HEK293T (cell line): ENCODE measurements around the gene GTF2IRD2.
"Not testable (repeated sequence)": the region's sequence is repeated elsewhere in the genome, so short reads cannot be mapped to it uniquely, and the experiment has no call there.

ENCODE experiments used
- CTCF ChIA-PET: fragments of 350-600 bp; formaldehyde crosslinking; extraction: SDS; loops from one replicate; lab custom pipeline; 2021; ENCODE audit warnings: antibody characterized with exemption, inconsistent platforms; lab: Yijun Ruan, JAX
- POLR2A ChIA-PET: fragments of 350-600 bp; formaldehyde crosslinking; extraction: SDS; loops from one replicate; lab custom pipeline; 2020; ENCODE audit warnings: antibody characterized with exemption, inconsistent platforms; lab: Yijun Ruan, JAX
- DNase-seq: peaks from one replicate; pipeline ENCODE4 v3.0.0; 2012; ENCODE audit warnings: mixed read lengths; ENCODE audit errors: extremely low spot score
- L3MBTL2 ChIP-seq: fragments of 450-650 bp; conservative IDR thresholded peaks from 2 replicates; pipeline ENCODE4 v1.6.1; 2016; ENCODE audit warnings: mild to moderate bottlenecking

Gene GTF2IRD2

GRCh38 chr7:74850833-74851721 is at the start of gene GTF2IRD2:
TSS of gene GTF2IRD2 (minus strand) at chr7:74851605. CDS start at chr7:74836378, 15,227 bp downstream.
- POLR2A ChIA-PET, DNase-seq, CTCF ChIA-PET: not testable (repeated sequence)

- POLR2A ChIA-PET, DNase-seq, CTCF ChIA-PET: not testable (repeated sequence)
- TF ChIP-seq L3MBTL2: peak; percentile 89
These were observed 39.0 kb upstream of the GTF2IRD2 start for GRCh38 chr7:74890158-74891123.

GRCh38 chr7:74889518-74890129 is 38.2 kb upstream of the GTF2IRD2 start:
- CTCF ChIA-PET, DNase-seq, POLR2A ChIA-PET: not testable (repeated sequence)

GRCh38 chr7:74885295-74885694 is 33.9 kb upstream of the GTF2IRD2 start:
- POLR2A ChIA-PET, CTCF ChIA-PET, DNase-seq: not testable (repeated sequence)

GRCh38 chr7:74882110-74882509 is 30.7 kb upstream of the GTF2IRD2 start:
- POLR2A ChIA-PET, CTCF ChIA-PET, DNase-seq: not testable (repeated sequence)

GRCh38 chr7:74874748-74875512 is 23.5 kb upstream of the GTF2IRD2 start:
- CTCF ChIA-PET, POLR2A ChIA-PET, DNase-seq: not testable (repeated sequence)

GRCh38 chr7:74874104-74874747 is 22.8 kb upstream of the GTF2IRD2 start:
- POLR2A ChIA-PET, DNase-seq, CTCF ChIA-PET: not testable (repeated sequence)

- CTCF ChIA-PET, POLR2A ChIA-PET, DNase-seq: not testable (repeated sequence)
These were observed 21.1 kb upstream of the GTF2IRD2 start for GRCh38 chr7:74872542-74872941.

- POLR2A ChIA-PET, CTCF ChIA-PET, DNase-seq: not testable (repeated sequence)
These were observed 14.4 kb upstream of the GTF2IRD2 start for GRCh38 chr7:74865777-74866176.

- POLR2A ChIA-PET, CTCF ChIA-PET, DNase-seq: not testable (repeated sequence)
These were observed 1.6 kb downstream of the GTF2IRD2 start for GRCh38 chr7:74849853-74850252.

- POLR2A ChIA-PET, DNase-seq, CTCF ChIA-PET: not testable (repeated sequence)
These were observed 21.0 kb downstream of the GTF2IRD2 start for GRCh38 chr7:74830411-74830810.

GRCh38 chr7:74829959-74830358 is 21.4 kb downstream of the GTF2IRD2 start:
- CTCF ChIA-PET, DNase-seq, POLR2A ChIA-PET: not testable (repeated sequence)

GRCh38 chr7:74821259-74821658 is 30.1 kb downstream of the GTF2IRD2 start:
- DNase-seq, POLR2A ChIA-PET, CTCF ChIA-PET: not testable (repeated sequence)

- CTCF ChIA-PET, POLR2A ChIA-PET, DNase-seq: not testable (repeated sequence)
These were observed 31.1 kb downstream of the GTF2IRD2 start for GRCh38 chr7:74820146-74820805.

- CTCF ChIA-PET, POLR2A ChIA-PET, DNase-seq: not testable (repeated sequence)
These were observed 35.5 kb downstream of the GTF2IRD2 start for GRCh38 chr7:74815882-74816281.

GRCh38 chr7:74798644-74799043 is 52.8 kb downstream of the GTF2IRD2 start:
- POLR2A ChIA-PET, DNase-seq, CTCF ChIA-PET: not testable (repeated sequence)
